Left ventricle myocardium inferior (tissue), 1 donor: ENCODE data around the gene NR3C1. TPM values are rescaled to one million over a fixed set of nuclear protein-coding genes. Genes with fewer than 3 reads are reported as not detected.

Experiments
- DNase-seq: peaks from one replicate; pipeline ENCODE4 v3.0.0-alpha.2; 2020
- H3K27ac ChIP-seq: fragments of 200-600 bp; replicated peaks from 2 replicates; pipeline ENCODE4 v1.8.0; 2021
- H3K27me3 ChIP-seq: fragments of 200-600 bp; 2 replicates; pipeline ENCODE4 v1.8.0; 2021; ENCODE audit warnings: low read depth
- H3K36me3 ChIP-seq: fragments of 200-600 bp; 2 replicates; pipeline ENCODE4 v1.8.0; 2021
- H3K4me1 ChIP-seq: fragments of 200-600 bp; 2 replicates; pipeline ENCODE4 v1.8.0; 2021
- H3K4me3 ChIP-seq: fragments of 200-600 bp; 2 replicates; pipeline ENCODE4 v1.8.0; 2021; ENCODE audit warnings: mild to moderate bottlenecking, moderate library complexity
- H3K9me3 ChIP-seq: fragments of 200-600 bp; replicated peaks from 2 replicates; pipeline ENCODE4 v1.8.0; 2021
- CTCF ChIP-seq: fragments of 200-600 bp; IDR thresholded peaks from 2 replicates; pipeline ENCODE4 v1.8.0; 2021; ENCODE audit warnings: antibody characterized with exemption, mild to moderate bottlenecking, borderline replicate concordance
- intact Hi-C: fragments of 100-400 bp; cut with micrococcal nuclease; formaldehyde crosslinking; loops from one replicate; pipeline ENCODE4 v1.11.0; 2022
- total RNA-seq: library from RNA; stranded (reverse); fragmentation: NEBNext Ultra II Directional; extraction: Animal tissue kit (Norgen Biotek cat#: 25700); gene quantifications from one replicate; pipeline ENCODE4 v1.2.1, GENCODE V29; 2021
- donor health status: DM: no; HTN: yes; CAD: no; lungs with severe emphysema.

Gene NR3C1
- total RNA-seq, 1 donor from 2014 or later, result 44.9 TPM

GRCh38 chr5:143318270-143318669 is 85.2 kb downstream of the NR3C1 start:
- H3K9me3 ChIP-seq, result no peaks in the 10 kb centered on the region
- H3K27me3 ChIP-seq, result no peaks in the 10 kb centered on the region
- TF ChIP-seq CTCF, result no peak
- intact Hi-C loops, result loop anchor here (10.0 kb wide), 1 partner anchor 77 kb away; no protein-coding TSS in a partner anchor
- DNase-seq, result no peak
- H3K27ac ChIP-seq, result no peak overlapping the region
- peaks cover 96% of the 10 kb centered on the region for H3K4me1 ChIP-seq
- no peak overlapping the region for H3K4me3 ChIP-seq
- peaks cover under 1% of the 10 kb centered on the region for H3K36me3 ChIP-seq

GRCh38 chr5:143316844-143317631 is 86.4 kb downstream of the NR3C1 start:
- intact Hi-C loops, result loop anchor here (10.0 kb wide), 1 partner anchor 78 kb away; no protein-coding TSS in a partner anchor
- H3K36me3 ChIP-seq, result peaks cover 13% of the 10 kb centered on the region
- no peaks in the 10 kb centered on the region for H3K27me3 ChIP-seq
- no peak overlapping the region for H3K4me3 ChIP-seq
- H3K9me3 ChIP-seq, result no peaks in the 10 kb centered on the region
- peak overlapping the region; percentile 18 for H3K27ac ChIP-seq
- peaks cover 92% of the 10 kb centered on the region for H3K4me1 ChIP-seq
- TF ChIP-seq CTCF, result no peak
- no peak for DNase-seq

- TF ChIP-seq CTCF, result no peak
- H3K27ac ChIP-seq, result peak overlapping the region; percentile 22
- H3K4me3 ChIP-seq, result no peak overlapping the region
- DNase-seq, result no peak
- H3K9me3 ChIP-seq, result no peaks in the 10 kb centered on the region
- H3K27me3 ChIP-seq, result no peaks in the 10 kb centered on the region
- H3K36me3 ChIP-seq, result peaks cover 20% of the 10 kb centered on the region
- intact Hi-C loops, result loop anchor here (10.0 kb wide), 1 partner anchor 78 kb away; no protein-coding TSS in a partner anchor
- H3K4me1 ChIP-seq, result peaks cover 91% of the 10 kb centered on the region
Observed at GRCh38 chr5:143316337-143316736, 87.1 kb downstream of the NR3C1 start.

- Histone ChIP-seq H3K36me3 (peaks cover 22% of the 10 kb centered on the region), H3K4me3 (no peak overlapping the region), H3K27me3 (no peaks in the 10 kb centered on the region), H3K27ac (peak overlapping the region; percentile 22), H3K4me1 (peaks cover 91% of the 10 kb centered on the region), H3K9me3 (no peaks in the 10 kb centered on the region)
- intact Hi-C loops, result loop anchor here (10.0 kb wide), 1 partner anchor 79 kb away; no protein-coding TSS in a partner anchor
- TF ChIP-seq CTCF, result no peak
- DNase-seq, result no peak
Observed at GRCh38 chr5:143315929-143316328, 87.6 kb downstream of the NR3C1 start.

- no peak for DNase-seq
- Histone ChIP-seq H3K4me1 (peaks cover 91% of the 10 kb centered on the region), H3K4me3 (no peak overlapping the region), H3K27me3 (no peaks in the 10 kb centered on the region), H3K36me3 (peaks cover 26% of the 10 kb centered on the region), H3K9me3 (no peaks in the 10 kb centered on the region), H3K27ac (no peak overlapping the region)
- no peak for TF ChIP-seq CTCF
- intact Hi-C loops, result loop anchor here (10.0 kb wide), 1 partner anchor 80 kb away; no protein-coding TSS in a partner anchor
Observed at GRCh38 chr5:143315214-143315613, 88.3 kb downstream of the NR3C1 start.
